Aorta (tissue), 5 donors: ENCODE measurements around the gene EIF4H. TPM values are rescaled to one million over a fixed set of nuclear protein-coding genes. Genes with fewer than 3 reads are reported as not detected.
A peak's percentile ranks its signal among the peaks of the same experiment; 100 is the strongest.
"Not testable (repeated sequence)": the region's sequence is repeated elsewhere in the genome, so short reads cannot be mapped to it uniquely, and the experiment has no call there.

Source experiments
- ATAC-seq: fragments of 200-7000 bp; cut with Tn5 transposase; one replicate; pipeline ENCODE4 v1.9.1; 2022; ENCODE audit warnings: moderate library complexity; ENCODE audit not compliant: low FRiP score
- DNase-seq, 2 donors: peaks; one replicate each; pipeline ENCODE4 v3.0.0-alpha.2; 2020
- H3K27ac ChIP-seq, 2 donors: one replicate each; pipeline ENCODE4 v1.5.1; 2013; ENCODE audit warnings: low read length in 2 of 2, mild to moderate bottlenecking in 2 of 2, moderate library complexity in 2 of 2, control low read depth in 1 of 2, inconsistent platforms in 1 of 2, low read depth in 1 of 2
- H3K27me3 ChIP-seq, 2 donors: one replicate each; pipeline ENCODE4 v1.6.1; 2013; ENCODE audit warnings: control low read depth in 1 of 2, low read length in 1 of 2, mild to moderate bottlenecking in 1 of 2, moderate library complexity in 1 of 2; ENCODE audit not compliant: insufficient read depth in 2 of 2, control insufficient read depth in 1 of 2
- H3K36me3 ChIP-seq, 2 donors: one replicate each; pipeline ENCODE4 v1.6.1; 2013; ENCODE audit warnings: control low read depth in 1 of 2, low read length in 1 of 2, mild to moderate bottlenecking in 1 of 2; ENCODE audit not compliant: insufficient read depth in 2 of 2, control insufficient read depth in 1 of 2
- H3K4me1 ChIP-seq, 2 donors: one replicate each; pipeline ENCODE4 v1.6.1; 2013; ENCODE audit warnings: low read length in 2 of 2, control low read depth in 1 of 2, mild to moderate bottlenecking in 1 of 2, moderate library complexity in 1 of 2; ENCODE audit not compliant: insufficient read depth in 2 of 2, control insufficient read depth in 1 of 2
- H3K4me3 ChIP-seq, 2 donors: one replicate each; pipeline ENCODE4 v1.5.1; 2013; ENCODE audit warnings: low read length in 2 of 2, control low read depth in 1 of 2, mild to moderate bottlenecking in 1 of 2
- H3K9me3 ChIP-seq: one replicate; pipeline ENCODE4 v1.6.1; 2013; ENCODE audit warnings: mild to moderate bottlenecking, low read length; ENCODE audit not compliant: control insufficient read depth
- WGBS, 2 donors: extraction: QIAGEN DNeasy Blood & Tissue Kit; methylation state at CpG; one replicate each; pipeline ENCODE4 v1.1.7; 2013; 5-methylcytosine and 5-hydroxymethylcytosine counted together
- intact Hi-C, 2 donors: fragments of 100-400 bp; cut with DNase I; formaldehyde crosslinking; loops; one replicate each; pipeline versions ENCODE4 v1.14.2 to v1.15.0; 2022
- polyA plus RNA-seq, 2 donors: library from polyadenylated mRNA; stranded (reverse); fragments of 200-250 nt; gene quantifications; one replicate each; pipeline ENCODE4 v1.2.3, GENCODE V29; 2013
- total RNA-seq, 2 donors: library from RNA; stranded (reverse); fragmentation: NEBNext Ultra II Directional; extraction: Animal tissue kit (Norgen Biotek cat#: 25700); gene quantifications; one replicate each; pipeline ENCODE4 v1.2.1, GENCODE V29; 2021
- donor health status: healthy with polysubstance abuse.
- donor health status: Bipolar disorder and iron deficiency.
- donor health status: DM: no; HTN: no; CAD: no.
- donor health status: DM: no; HTN: no; CAD: no.
- donor health status: DM: yes; HTN: yes; CAD: no.

Gene EIF4H
- total and polyA plus RNA-seq, 4 donors: 140 to 207 (median 186) TPM

DNA sequence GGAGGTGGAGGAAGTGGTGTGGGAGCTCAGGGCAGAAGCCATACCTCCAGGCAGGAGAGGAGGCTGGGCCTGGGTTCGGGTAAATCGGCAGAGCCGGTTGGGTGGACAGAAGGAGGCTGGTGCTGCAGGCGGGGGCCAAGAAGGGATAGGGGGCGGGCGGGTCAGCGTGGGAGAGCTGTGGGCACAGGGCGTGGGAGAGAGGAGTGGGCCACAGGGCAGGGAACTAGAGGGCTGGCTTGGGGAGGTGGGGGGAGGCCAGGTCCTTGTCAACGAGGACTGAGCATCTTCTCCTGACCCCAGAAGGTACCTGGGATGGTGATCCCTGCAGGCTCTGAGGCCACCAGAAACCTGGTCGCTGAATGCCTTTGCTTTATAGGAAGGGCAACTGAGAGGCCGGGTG is 47.6 kb downstream of the EIF4H start:
- intact Hi-C loops: no loop called here
- 94 to 95% methylated on average over 9 to 11 of the region's 11 CpGs for WGBS, 2 donors
- no peaks in the 10 kb centered on the region for H3K36me3 ChIP-seq

DNA sequence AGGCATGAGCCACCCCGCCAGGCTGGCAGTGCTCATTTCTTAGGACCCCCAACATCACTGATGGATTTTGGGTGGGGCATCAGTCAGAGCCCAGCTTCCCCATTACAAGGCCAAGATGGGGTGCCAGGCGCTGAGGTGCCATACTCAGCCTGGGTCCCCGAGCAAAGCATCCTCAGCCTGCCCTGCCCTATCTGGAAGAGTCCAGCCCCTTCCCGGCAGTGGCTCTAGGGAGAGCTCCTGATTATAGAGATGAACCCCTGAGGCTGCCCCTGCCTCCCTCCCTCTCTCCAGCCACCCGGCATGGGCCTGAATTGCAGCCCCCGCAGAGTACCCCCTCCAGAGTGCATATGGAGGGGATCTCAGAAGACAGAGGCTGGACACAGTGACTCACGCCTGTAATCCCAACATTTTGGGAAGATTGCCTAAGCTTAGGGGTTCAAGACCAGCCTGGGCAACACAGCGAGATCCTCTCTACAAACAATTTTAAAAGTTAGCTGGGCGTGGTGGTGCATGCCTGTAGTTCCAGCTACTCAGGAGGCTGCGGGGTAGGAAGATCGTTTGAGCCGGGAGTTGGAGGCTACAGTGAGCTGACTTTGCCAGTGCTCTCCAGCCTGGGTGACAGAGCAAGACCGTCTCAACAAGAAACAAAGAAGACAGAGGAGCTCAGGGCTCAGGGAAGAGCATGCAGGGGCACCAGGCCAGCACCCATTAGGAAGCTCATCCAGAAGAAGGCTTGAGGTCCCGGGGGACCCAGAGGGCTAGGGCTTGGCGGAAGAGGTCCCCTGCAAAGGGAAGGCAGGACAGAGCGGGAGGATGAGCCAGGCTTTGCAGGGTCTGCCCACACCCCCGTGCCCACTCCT is 48.9 kb downstream of the EIF4H start:
- WGBS, 2 donors: 87 to 88% methylated on average over 17 of the region's 17 CpGs
- no peak for DNase-seq
- Histone ChIP-seq H3K4me1 (no peaks in the 10 kb centered on the region), H3K27me3 (no peaks in the 10 kb centered on the region), H3K36me3 (no peaks in the 10 kb centered on the region), H3K27ac (no peak overlapping the region), H3K4me3 (no peak overlapping the region), H3K9me3 (no peaks in the 10 kb centered on the region)
- intact Hi-C loops: no loop called here
- ATAC-seq: no peak

More for the DNA sequence above, 47.6 kb downstream of the EIF4H start:
- H3K27me3 ChIP-seq: no peaks in the 10 kb centered on the region
- H3K4me1 ChIP-seq: no peaks in the 10 kb centered on the region
- ATAC-seq: no peak
- no peak overlapping the region for H3K4me3 ChIP-seq
- H3K27ac ChIP-seq: no peak overlapping the region
- no peaks in the 10 kb centered on the region for H3K9me3 ChIP-seq
- DNase-seq: no peak

DNA sequence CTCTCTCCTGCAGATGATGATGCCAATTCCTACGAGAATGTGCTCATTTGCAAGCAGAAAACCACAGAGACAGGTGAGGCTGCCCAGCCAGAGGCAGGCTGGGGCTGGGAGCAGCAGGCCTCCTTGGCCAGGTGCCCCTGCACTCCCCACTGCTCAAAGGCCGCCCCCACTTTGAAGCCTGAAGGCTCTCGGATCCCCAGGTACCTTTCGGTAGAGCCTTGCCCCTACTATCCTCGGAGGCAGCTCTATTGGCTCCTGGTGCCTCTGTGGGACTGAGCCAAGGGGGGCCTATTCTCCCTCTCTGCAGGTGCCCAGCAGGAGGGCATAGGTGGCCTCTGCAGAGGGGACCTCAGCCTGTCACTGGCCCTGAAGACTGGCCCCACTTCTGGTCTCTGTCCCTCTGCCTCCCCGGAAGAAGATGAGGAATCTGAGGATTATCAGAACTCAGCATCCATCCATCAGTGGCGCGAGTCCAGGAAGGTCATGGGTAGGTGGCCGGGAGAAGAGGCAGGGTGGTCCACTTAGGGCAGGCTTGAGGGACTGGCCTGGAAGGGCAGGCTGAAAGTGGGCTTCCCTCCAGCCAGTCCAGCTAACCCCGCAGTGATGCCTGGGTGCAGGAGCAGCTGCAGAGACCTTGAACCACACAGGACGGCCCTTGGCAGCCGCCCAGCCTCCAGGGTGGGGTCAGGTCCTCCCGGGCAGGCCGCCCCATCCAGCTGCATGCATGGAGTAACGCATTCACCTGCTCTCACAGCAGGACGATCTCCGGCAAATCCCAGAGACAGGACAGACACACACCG is 49.8 kb downstream of the EIF4H start:
- Histone ChIP-seq H3K27ac (no peak overlapping the region), H3K36me3 (no peaks in the 10 kb centered on the region), H3K4me3 (no peak overlapping the region), H3K4me1 (no peaks in the 10 kb centered on the region), H3K27me3 (no peaks in the 10 kb centered on the region), H3K9me3 (no peaks in the 10 kb centered on the region)
- intact Hi-C loops: no loop called here
- DNase-seq: no peak
- 71 to 75% methylated on average over 18 of the region's 18 CpGs for WGBS, 2 donors
- no peak for ATAC-seq

DNA sequence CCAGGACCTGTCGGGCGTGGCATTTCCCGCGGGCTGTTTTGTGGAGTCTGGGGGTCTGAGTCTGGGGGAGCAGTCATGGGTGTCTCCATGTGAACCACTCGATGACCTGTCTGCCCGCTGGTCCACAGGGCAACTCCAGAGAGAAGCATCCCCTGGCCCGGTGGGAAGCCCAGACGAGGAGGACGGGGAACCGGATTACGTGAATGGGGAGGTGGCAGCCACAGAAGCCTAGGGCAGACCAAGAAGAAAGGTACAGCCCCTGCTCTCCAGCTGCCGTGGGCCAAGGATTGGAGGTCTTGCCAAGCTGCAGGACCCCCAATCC is 50.3 kb downstream of the EIF4H start:
- no peak overlapping the region for H3K27ac ChIP-seq
- 89 to 92% methylated on average over 12 of the region's 12 CpGs for WGBS, 2 donors
- no peaks in the 10 kb centered on the region for H3K4me1 ChIP-seq
- intact Hi-C loops: no loop called here
- ATAC-seq (no peak), DNase-seq (no peak)
- H3K36me3 ChIP-seq: no peaks in the 10 kb centered on the region
- H3K4me3 ChIP-seq: no peak overlapping the region
- no peaks in the 10 kb centered on the region for H3K9me3 ChIP-seq
- H3K27me3 ChIP-seq: no peaks in the 10 kb centered on the region

DNA sequence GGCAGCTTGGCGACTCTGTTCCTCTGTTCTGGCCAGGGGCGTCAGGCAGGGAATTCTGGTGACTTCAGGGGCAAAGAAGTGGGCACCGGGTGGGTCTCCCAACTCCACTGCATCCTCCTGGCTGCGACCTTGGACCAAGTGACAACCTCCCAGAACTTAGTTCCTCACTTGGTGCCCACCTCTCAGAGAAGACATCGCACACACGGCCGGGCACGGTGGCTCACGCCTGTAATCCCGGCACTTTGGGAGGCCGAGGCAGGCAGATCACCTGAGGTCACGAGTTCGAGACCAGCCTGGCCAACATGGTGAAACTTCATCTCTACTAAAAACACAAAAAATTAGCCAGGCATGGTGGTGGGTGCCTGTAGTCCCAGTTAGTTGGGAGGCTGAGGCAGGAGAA is 50.8 kb downstream of the EIF4H start:
- H3K4me3 ChIP-seq, intact Hi-C loops, DNase-seq, ATAC-seq, H3K4me1 ChIP-seq, H3K27ac ChIP-seq, H3K27me3 ChIP-seq, H3K36me3 ChIP-seq, H3K9me3 ChIP-seq: not testable (repeated sequence)
- WGBS, 2 donors: 93 to 95% methylated on average over 13 of the region's 13 CpGs

DNA sequence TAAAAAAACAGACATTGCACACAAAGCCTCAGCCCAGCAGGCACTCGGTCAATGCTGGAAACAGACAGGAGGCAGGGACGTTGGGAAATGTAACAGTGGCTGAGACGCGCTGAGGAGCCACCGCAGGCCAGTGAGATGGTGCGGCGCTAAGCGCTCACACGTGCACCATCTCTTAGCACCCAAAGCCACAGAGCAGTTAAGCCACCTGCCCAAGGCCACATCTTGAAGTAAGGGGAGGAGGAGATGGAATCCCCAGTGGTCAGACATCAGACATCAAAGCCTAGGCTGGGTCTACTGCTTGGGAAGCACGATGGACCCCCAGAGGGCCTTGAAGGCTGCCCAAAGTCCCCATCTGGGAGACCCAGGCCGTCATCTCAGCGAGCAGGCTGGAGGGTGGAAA is 51.2 kb downstream of the EIF4H start:
- H3K4me1 ChIP-seq: no peaks in the 10 kb centered on the region
- no peaks in the 10 kb centered on the region for H3K9me3 ChIP-seq
- no peak overlapping the region for H3K4me3 ChIP-seq
- intact Hi-C loops: no loop called here
- H3K36me3 ChIP-seq: no peaks in the 10 kb centered on the region
- H3K27me3 ChIP-seq: no peaks in the 10 kb centered on the region
- no peak overlapping the region for H3K27ac ChIP-seq
- ATAC-seq: no peak
- 94% methylated on average over 12 of the region's 12 CpGs for WGBS, 2 donors
- DNase-seq: no peak

DNA sequence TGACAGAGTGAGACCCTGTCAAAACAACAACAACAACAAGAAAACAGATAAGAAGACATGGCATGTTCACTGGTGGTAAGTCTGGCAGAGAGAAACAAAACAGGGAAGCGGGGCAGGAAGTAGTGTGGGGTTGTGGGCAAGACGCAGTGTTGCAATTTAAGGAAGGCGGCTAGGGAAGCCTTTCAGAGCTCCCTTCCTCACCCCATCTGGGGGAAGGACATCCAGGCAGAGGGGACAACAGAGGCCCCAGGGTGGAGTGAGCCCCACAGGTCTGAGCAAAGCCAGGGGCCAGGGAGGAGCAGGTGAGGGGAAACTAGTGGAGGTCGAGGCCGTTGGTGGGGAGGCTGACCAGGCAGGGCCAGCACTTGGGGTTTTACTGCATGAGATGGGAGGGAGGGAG is 52.5 kb downstream of the EIF4H start:
- ATAC-seq: peak; percentile 58
- DNase-seq: no peak
- H3K27ac ChIP-seq: no peak overlapping the region
- no peaks in the 10 kb centered on the region for H3K9me3 ChIP-seq
- 91 to 93% methylated on average over 5 of the region's 5 CpGs for WGBS, 2 donors
- intact Hi-C loops: no loop called here
- H3K4me1 ChIP-seq: no peaks in the 10 kb centered on the region
- H3K36me3 ChIP-seq: no peaks in the 10 kb centered on the region
- no peaks in the 10 kb centered on the region for H3K27me3 ChIP-seq
- no peak overlapping the region for H3K4me3 ChIP-seq

DNA sequence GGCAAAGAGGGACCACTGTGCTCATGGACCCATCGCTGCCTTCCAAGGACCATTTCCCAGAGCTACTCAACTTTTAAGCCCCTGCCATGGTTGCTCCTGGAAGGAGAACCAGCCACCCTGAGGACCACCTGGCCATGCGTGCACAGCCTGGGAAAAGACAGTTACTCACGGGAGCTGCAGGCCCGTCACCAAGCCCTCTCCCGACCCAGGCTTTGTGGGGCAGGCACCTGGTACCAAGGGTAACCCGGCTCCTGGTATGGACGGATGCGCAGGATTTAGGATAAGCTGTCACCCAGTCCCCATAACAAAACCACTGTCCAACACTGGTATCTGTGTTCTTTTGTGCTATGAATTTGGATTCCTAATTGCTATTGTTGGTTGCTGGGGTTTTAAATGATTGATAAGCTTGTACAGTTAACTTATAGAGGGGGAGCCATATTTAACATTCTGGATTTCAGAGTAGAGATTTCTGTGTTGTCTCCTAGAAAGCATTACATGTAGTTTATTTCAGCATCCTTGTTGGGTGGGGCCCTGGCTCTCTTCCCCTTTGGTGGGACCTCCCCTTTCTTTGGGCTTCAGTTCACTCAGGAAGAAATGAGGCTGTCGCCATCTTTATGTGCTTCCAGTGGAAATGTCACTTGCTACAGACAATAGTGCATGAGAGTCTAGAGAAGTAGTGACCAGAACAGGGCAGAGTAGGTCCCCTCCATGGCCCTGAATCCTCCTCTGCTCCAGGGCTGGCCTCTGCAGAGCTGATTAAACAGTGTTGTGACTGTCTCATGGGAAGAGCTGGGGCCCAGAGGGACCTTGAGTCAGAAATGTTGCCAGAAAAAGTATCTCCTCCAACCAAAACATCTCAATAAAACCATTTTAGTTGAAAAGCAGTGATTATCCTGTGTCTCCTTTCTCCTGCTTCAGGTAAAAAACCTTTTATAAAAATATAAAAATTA is 55.1 kb downstream of the EIF4H start:
- no peaks in the 10 kb centered on the region for H3K4me1 ChIP-seq
- no peaks in the 10 kb centered on the region for H3K36me3 ChIP-seq
- H3K27me3 ChIP-seq: no peaks in the 10 kb centered on the region
- no peak overlapping the region for H3K4me3 ChIP-seq
- 91 to 97% methylated on average over 9 of the region's 9 CpGs for WGBS, 2 donors
- DNase-seq: no peak
- no peak overlapping the region for H3K27ac ChIP-seq
- ATAC-seq: no peak
- no peaks in the 10 kb centered on the region for H3K9me3 ChIP-seq
- intact Hi-C loops: no loop called here
